Endodermal cell (in vitro differentiated cells): ENCODE results near the gene CCDC134. TPM values are rescaled to one million over a fixed set of nuclear protein-coding genes. Genes with fewer than 3 reads are reported as not detected.

Source experiments
- DNase-seq: peaks from one replicate; pipeline ENCODE4 v3.0.0-alpha.2; 2017
- H3K27ac ChIP-seq: 2 replicates; pipeline ENCODE4 v1.5.1; 2013; ENCODE audit warnings: mild to moderate bottlenecking, low read depth, low read length, moderate library complexity
- H3K27me3 ChIP-seq: 2 replicates; pipeline ENCODE4 v1.6.1; 2013; ENCODE audit warnings: mild to moderate bottlenecking, low read length, moderate library complexity; ENCODE audit not compliant: insufficient read depth, control insufficient read depth, poor library complexity, severe bottlenecking
- H3K36me3 ChIP-seq: 2 replicates; pipeline ENCODE4 v1.7.0; 2013; ENCODE audit warnings: mild to moderate bottlenecking, low read length, moderate library complexity; ENCODE audit not compliant: control insufficient read depth, insufficient read depth
- H3K4me1 ChIP-seq: one replicate; pipeline ENCODE4 v1.7.0; 2013; ENCODE audit warnings: low read length; ENCODE audit not compliant: control insufficient read depth, insufficient read depth
- H3K4me3 ChIP-seq: 2 replicates; pipeline ENCODE4 v1.5.1; 2013; ENCODE audit warnings: mild to moderate bottlenecking, low read length, moderate library complexity
- H3K9ac ChIP-seq: 2 replicates; pipeline ENCODE4 v1.6.1; 2013; ENCODE audit warnings: mild to moderate bottlenecking, low read length, moderate library complexity; ENCODE audit not compliant: poor library complexity, severe bottlenecking; ENCODE audit errors: extremely low read depth
- H3K9me3 ChIP-seq: 2 replicates; pipeline ENCODE4 v1.6.1; 2013; ENCODE audit warnings: mild to moderate bottlenecking, low read length, moderate library complexity; ENCODE audit not compliant: control insufficient read depth
- H3K27ac Mint-ChIP-seq: 2 replicates; pipeline ENCODE4 v1.8.0; 2020; ENCODE audit warnings: mixed read lengths
- H3K27me3 Mint-ChIP-seq: 2 replicates; pipeline ENCODE4 v1.8.0; 2021; ENCODE audit warnings: mild to moderate bottlenecking, mixed read lengths; ENCODE audit not compliant: insufficient read depth
- H3K36me3 Mint-ChIP-seq: 2 replicates; pipeline ENCODE4 v1.8.0; 2020; ENCODE audit warnings: low read depth, mixed read lengths
- H3K4me1 Mint-ChIP-seq: 2 replicates; pipeline ENCODE4 v1.8.0; 2020; ENCODE audit warnings: mixed read lengths
- H3K4me3 Mint-ChIP-seq: 2 replicates; pipeline ENCODE4 v1.8.0; 2020; ENCODE audit warnings: mild to moderate bottlenecking, moderate library complexity, mixed read lengths
- H3K9me3 Mint-ChIP-seq: 2 replicates; pipeline ENCODE4 v1.8.0; 2020; ENCODE audit warnings: mild to moderate bottlenecking, mixed read lengths
- CTCF ChIP-seq: fragments of 200-600 bp; sonication (generic); conservative IDR thresholded peaks from 2 replicates; pipeline ENCODE4 v1.5.0; 2021; ENCODE audit warnings: antibody characterized with exemption, mild to moderate bottlenecking
- whole genome bisulfite sequencing, 2 experiments: methylation state at CpG; one replicate each; pipeline versions ENCODE4 v1.1.5 to v1.1.7; 2013; ENCODE audit warnings: missing lambda C conversion rate in 2 of 2, mixed read lengths in 1 of 2; ENCODE audit not compliant: insufficient coverage in 1 of 2, insufficient read length in 1 of 2; 5-methylcytosine and 5-hydroxymethylcytosine counted together
- total RNA-seq, 2 donors: library from RNA; stranded (reverse); fragmentation: NEBNext Ultra II Directional in 1 of 2; extraction: Animal tissue kit (Norgen Biotek cat#: 25700) in 1 of 2; gene quantifications; 2 replicates in 1 of 2; 3 replicates in 1 of 2; pipeline ENCODE4 v1.2.1, GENCODE V29; 2021

Gene CCDC134
- total RNA-seq, 2 donors from 2014 or later = 15.0 to 21.0 TPM

GRCh38 chr22:41801147-41801819 lies 804 bp downstream of the CCDC134 start:
- H3K27me3 ChIP-seq = no peaks in the 10 kb centered on the region
- H3K27me3 Mint-ChIP-seq = no peaks in the 10 kb centered on the region
- H3K9me3 ChIP-seq = no peaks in the 10 kb centered on the region
- no peak for TF ChIP-seq CTCF
- H3K9ac ChIP-seq = peak overlapping the region; percentile 70
- H3K4me1 Mint-ChIP-seq = peaks cover 19% of the 10 kb centered on the region
- no peaks in the 10 kb centered on the region for H3K9me3 Mint-ChIP-seq
- no peaks in the 10 kb centered on the region for H3K36me3 ChIP-seq
- H3K4me3 Mint-ChIP-seq = peak overlapping the region; percentile 89
- no peak for DNase-seq
- peak overlapping the region; percentile 84 for H3K4me3 ChIP-seq
- H3K27ac Mint-ChIP-seq = peak overlapping the region; percentile 96
- WGBS, 2 experiments = 34 to 46% methylated on average over 4 of the region's 4 CpGs
- H3K36me3 Mint-ChIP-seq = peaks cover 11% of the 10 kb centered on the region
- no peak overlapping the region for H3K27ac ChIP-seq
- H3K4me1 ChIP-seq = peaks cover 11% of the 10 kb centered on the region

- no peak for DNase-seq
- Mint-ChIP-seq H3K36me3 (peaks cover 11% of the 10 kb centered on the region), H3K9me3 (no peaks in the 10 kb centered on the region), H3K4me3 (peak overlapping the region; percentile 89), H3K27ac (no peak overlapping the region), H3K4me1 (peaks cover 19% of the 10 kb centered on the region), H3K27me3 (no peaks in the 10 kb centered on the region)
- H3K27ac ChIP-seq = no peak overlapping the region
- no peak overlapping the region for H3K9ac ChIP-seq
- WGBS, 2 experiments = 83 to 91% methylated on average over 2 of the region's 2 CpGs
- no peaks in the 10 kb centered on the region for H3K27me3 ChIP-seq
- TF ChIP-seq CTCF = no peak
- peaks cover 11% of the 10 kb centered on the region for H3K4me1 ChIP-seq
- H3K36me3 ChIP-seq = no peaks in the 10 kb centered on the region
- no peaks in the 10 kb centered on the region for H3K9me3 ChIP-seq
- H3K4me3 ChIP-seq = peak overlapping the region; percentile 84
These were observed 1.4 kb downstream of the CCDC134 start for GRCh38 chr22:41801886-41802285.

GRCh38 chr22:41805639-41806038 lies 5.2 kb downstream of the CCDC134 start:
- H3K4me1 Mint-ChIP-seq = peaks cover 13% of the 10 kb centered on the region

More at GRCh38 chr22:41805639-41806038, 5.2 kb downstream of the CCDC134 start:
- H3K9ac ChIP-seq = no peak overlapping the region
- H3K4me1 ChIP-seq = peaks cover 5% of the 10 kb centered on the region
- H3K4me3 ChIP-seq = no peak overlapping the region
- no peak for TF ChIP-seq CTCF
- H3K27me3 ChIP-seq = no peaks in the 10 kb centered on the region
- no peak overlapping the region for H3K27ac Mint-ChIP-seq
- H3K36me3 Mint-ChIP-seq = peaks cover 24% of the 10 kb centered on the region
- H3K9me3 ChIP-seq = no peaks in the 10 kb centered on the region
- no peak for DNase-seq
- H3K9me3 Mint-ChIP-seq = no peaks in the 10 kb centered on the region
- no peak overlapping the region for H3K27ac ChIP-seq
- peaks cover 4% of the 10 kb centered on the region for H3K36me3 ChIP-seq
- no peaks in the 10 kb centered on the region for H3K27me3 Mint-ChIP-seq
- H3K4me3 Mint-ChIP-seq = no peak overlapping the region
